Activated CD4-positive, alpha-beta memory T cell treated with anti-CD3 and anti-CD28 coated beads for 36 hours (primary cell): ENCODE data around the gene WDR86. TPM values are rescaled to one million over a fixed set of nuclear protein-coding genes. Genes with fewer than 3 reads are reported as not detected.

ENCODE experiments used
- CTCF ChIA-PET: fragments of 350-600 bp; sonication (Branson Sonifier 250); formaldehyde crosslinking; loops from one replicate; lab custom pipeline; 2021; ENCODE audit warnings: antibody characterized with exemption, inconsistent platforms; lab: Charles Lee
- POLR2A ChIA-PET: fragments of 350-600 bp; sonication (Branson Sonifier 250); formaldehyde crosslinking; loops from one replicate; lab custom pipeline; 2021; ENCODE audit warnings: antibody characterized with exemption; lab: Charles Lee
- DNase-seq: peaks from one replicate; pipeline ENCODE4 v3.0.0-alpha.2; 2020
- H3K27ac Mint-ChIP-seq: one replicate; pipeline ENCODE4 v1.8.0; 2021; ENCODE audit warnings: mixed read lengths
- H3K27me3 Mint-ChIP-seq: one replicate; pipeline ENCODE4 v1.8.0; 2021; ENCODE audit warnings: mixed read lengths
- H3K36me3 Mint-ChIP-seq: one replicate; pipeline ENCODE4 v1.8.0; 2021; ENCODE audit warnings: mixed read lengths
- H3K4me1 Mint-ChIP-seq: one replicate; pipeline ENCODE4 v1.8.0; 2021; ENCODE audit warnings: low read depth, mixed read lengths
- H3K4me3 Mint-ChIP-seq: one replicate; pipeline ENCODE4 v1.8.0; 2021; ENCODE audit warnings: mild to moderate bottlenecking, mixed read lengths
- H3K9me3 Mint-ChIP-seq: one replicate; pipeline ENCODE4 v1.8.0; 2021; ENCODE audit warnings: mixed read lengths
- intact Hi-C: fragments of 100-400 bp; cut with micrococcal nuclease; formaldehyde crosslinking; loops from one replicate; pipeline ENCODE4 v1.15.1; 2023
- total RNA-seq, 2 experiments: library from RNA; stranded (reverse); gene quantifications; one replicate each; pipeline ENCODE4 v1.2.3, GENCODE V29; 2021

Gene WDR86, protein sequence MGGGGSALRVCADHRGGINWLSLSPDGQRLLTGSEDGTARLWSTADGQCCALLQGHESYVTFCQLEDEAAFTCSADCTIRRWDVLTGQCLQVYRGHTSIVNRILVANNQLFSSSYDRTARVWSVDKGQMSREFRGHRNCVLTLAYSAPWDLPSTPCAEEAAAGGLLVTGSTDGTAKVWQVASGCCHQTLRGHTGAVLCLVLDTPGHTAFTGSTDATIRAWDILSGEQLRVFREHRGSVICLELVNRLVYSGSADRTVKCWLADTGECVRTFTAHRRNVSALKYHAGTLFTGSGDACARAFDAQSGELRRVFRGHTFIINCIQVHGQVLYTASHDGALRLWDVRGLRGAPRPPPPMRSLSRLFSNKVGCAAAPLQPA
- total RNA-seq: under 1 TPM; 0.17 to 0.43 TPM

- Mint-ChIP-seq H3K9me3 (no peaks in the 10 kb centered on the region), H3K4me1 (peaks cover 36% of the 10 kb centered on the region), H3K36me3 (no peaks in the 10 kb centered on the region), H3K4me3 (peak within 1 kb of the TSS; percentile 67), H3K27me3 (peaks cover 21% of the 10 kb centered on the region), H3K27ac (peak within 1 kb of the TSS; percentile 29)
- POLR2A ChIA-PET: interaction anchor here (0.5 kb wide), 1 partner anchor 321 kb away, joined by 3 read pairs; no protein-coding TSS in a partner anchor
- CTCF ChIA-PET: interaction anchor here (1.4 to 1.8 kb wide), 2 partner anchors 39 to 42 kb away, joined by 6 to 8 read pairs; no protein-coding TSS in a partner anchor
- no peak for DNase-seq
- intact Hi-C loops: no loop called here
These were observed at the start of gene WDR86 for GRCh38 chr7:151409667-151410404. TSS of gene WDR86 (minus strand) at chr7:151410038. CDS start at chr7:151409589, 449 bp downstream.

- Mint-ChIP-seq H3K4me3 (no peak overlapping the region), H3K27ac (no peak overlapping the region), H3K36me3 (peaks cover 3% of the 10 kb centered on the region), H3K9me3 (peaks cover 9% of the 10 kb centered on the region), H3K4me1 (peaks cover 8% of the 10 kb centered on the region), H3K27me3 (peaks cover 4% of the 10 kb centered on the region)
- POLR2A ChIA-PET: no interaction called here
- intact Hi-C loops: no loop called here
- CTCF ChIA-PET: interaction anchor here (2.7 kb wide), 1 partner anchor 9 kb away, joined by 10 read pairs; no protein-coding TSS in a partner anchor
- no peak for DNase-seq
These were observed 47.7 kb upstream of the WDR86 start for GRCh38 chr7:151457534-151457933.

DNA sequence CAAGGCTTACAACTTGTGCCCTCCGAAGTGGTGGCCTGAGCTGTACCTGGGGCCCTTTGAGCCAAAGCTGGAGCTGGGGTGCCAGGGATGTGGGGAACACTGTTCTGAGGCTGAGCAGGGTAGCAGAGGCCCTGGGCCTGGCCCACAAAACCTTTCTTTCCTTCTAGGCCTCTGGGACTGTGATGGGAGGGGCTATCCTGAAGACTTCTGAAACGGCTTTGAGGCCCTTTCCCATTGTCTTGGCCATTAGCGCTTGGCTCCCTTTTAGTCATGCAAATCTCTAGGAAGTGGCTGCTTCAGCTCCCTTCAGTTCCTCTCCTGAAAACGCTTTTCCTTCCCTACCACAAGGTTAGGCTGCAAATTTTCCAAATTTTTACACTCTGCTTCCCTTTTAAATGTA lies 46.9 kb upstream of the WDR86 start:
- CTCF ChIA-PET: interaction anchor here (2.7 kb wide), 1 partner anchor 9 kb away, joined by 10 read pairs; no protein-coding TSS in a partner anchor
- no peak for DNase-seq
- Mint-ChIP-seq H3K27me3 (peaks cover 4% of the 10 kb centered on the region), H3K9me3 (peaks cover 2% of the 10 kb centered on the region), H3K27ac (no peak overlapping the region), H3K4me1 (peaks cover 8% of the 10 kb centered on the region), H3K4me3 (no peak overlapping the region), H3K36me3 (no peaks in the 10 kb centered on the region)
- intact Hi-C loops: no loop called here
- POLR2A ChIA-PET: no interaction called here

DNA sequence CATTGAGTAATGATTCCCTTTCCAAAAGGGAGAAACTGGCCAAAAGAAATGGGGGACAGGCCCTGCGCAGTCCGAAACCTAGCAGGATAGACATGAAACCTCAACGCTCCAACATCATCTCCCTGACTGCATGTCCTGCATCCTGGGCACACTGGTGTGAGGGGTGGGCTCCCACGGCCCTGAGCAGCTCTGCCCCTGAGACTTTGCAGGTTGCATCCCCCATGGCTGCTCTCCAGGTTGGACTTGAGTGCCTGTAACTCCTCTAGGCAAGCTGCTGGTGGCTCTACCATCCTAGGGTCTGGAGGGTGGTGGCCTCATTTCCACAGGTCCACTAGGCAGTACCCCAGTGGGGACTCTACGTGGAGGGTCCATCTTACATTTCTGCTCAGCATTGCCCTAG lies 46.4 kb upstream of the WDR86 start:
- ChIA-PET POLR2A (no interaction called here), CTCF (interaction anchor here (1.6 to 2.7 kb wide), 2 partner anchors 8 to 88 kb away, joined by 5 to 10 read pairs; no protein-coding TSS in a partner anchor)
- Mint-ChIP-seq H3K4me3 (no peak overlapping the region), H3K9me3 (peaks cover 2% of the 10 kb centered on the region), H3K36me3 (no peaks in the 10 kb centered on the region), H3K27me3 (peaks cover 4% of the 10 kb centered on the region), H3K4me1 (peaks cover 8% of the 10 kb centered on the region), H3K27ac (no peak overlapping the region)
- DNase-seq: no peak
- intact Hi-C loops: no loop called here

GRCh38 chr7:151455690-151456089 lies 45.9 kb upstream of the WDR86 start:
- Mint-ChIP-seq H3K9me3 (no peaks in the 10 kb centered on the region), H3K27me3 (peaks cover 3% of the 10 kb centered on the region), H3K36me3 (no peaks in the 10 kb centered on the region), H3K4me3 (no peak overlapping the region), H3K27ac (no peak overlapping the region), H3K4me1 (peaks cover 8% of the 10 kb centered on the region)
- peak; percentile 30 for DNase-seq
- ChIA-PET POLR2A (no interaction called here), CTCF (interaction anchor here (1.6 kb wide), 1 partner anchor 87 kb away, joined by 5 read pairs; no protein-coding TSS in a partner anchor)
- intact Hi-C loops: no loop called here

DNA sequence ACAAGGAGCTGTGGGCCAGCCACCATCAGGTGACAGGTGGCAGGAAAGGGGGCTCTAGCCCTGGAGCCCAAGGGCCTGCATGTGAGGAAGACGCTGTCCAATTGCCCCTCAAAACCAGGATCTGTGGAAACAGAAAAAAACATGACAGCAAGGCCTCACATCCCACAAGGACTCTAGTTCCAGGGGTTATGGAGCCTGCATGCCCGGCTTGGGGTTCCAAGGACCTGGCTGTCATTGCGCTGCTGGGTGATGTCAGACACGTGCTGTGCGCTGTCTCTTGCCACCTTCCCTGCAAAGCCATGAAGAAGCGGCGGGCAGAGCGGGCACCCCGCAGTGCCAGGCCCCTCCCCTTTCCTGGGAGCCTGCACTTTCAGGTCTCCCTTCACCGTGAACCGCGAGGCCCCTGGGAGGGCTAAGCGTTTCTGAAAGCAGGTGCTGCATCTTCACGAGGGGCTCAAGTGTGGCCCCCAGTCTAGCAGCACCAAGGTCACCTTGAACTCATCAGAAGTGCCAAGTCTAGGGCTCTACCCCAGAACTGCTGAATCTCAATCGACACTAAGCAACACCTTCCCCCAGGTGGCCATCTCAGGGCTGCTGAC lies 45.2 kb upstream of the WDR86 start:
- Mint-ChIP-seq H3K27ac (no peak overlapping the region), H3K4me1 (peaks cover 8% of the 10 kb centered on the region), H3K27me3 (no peaks in the 10 kb centered on the region), H3K9me3 (no peaks in the 10 kb centered on the region), H3K36me3 (no peaks in the 10 kb centered on the region), H3K4me3 (no peak overlapping the region)
- intact Hi-C loops: no loop called here
- DNase-seq: no peak
- POLR2A ChIA-PET: no interaction called here
- CTCF ChIA-PET: interaction anchor here (1.6 kb wide), 1 partner anchor 87 kb away, joined by 5 read pairs; no protein-coding TSS in a partner anchor

DNA sequence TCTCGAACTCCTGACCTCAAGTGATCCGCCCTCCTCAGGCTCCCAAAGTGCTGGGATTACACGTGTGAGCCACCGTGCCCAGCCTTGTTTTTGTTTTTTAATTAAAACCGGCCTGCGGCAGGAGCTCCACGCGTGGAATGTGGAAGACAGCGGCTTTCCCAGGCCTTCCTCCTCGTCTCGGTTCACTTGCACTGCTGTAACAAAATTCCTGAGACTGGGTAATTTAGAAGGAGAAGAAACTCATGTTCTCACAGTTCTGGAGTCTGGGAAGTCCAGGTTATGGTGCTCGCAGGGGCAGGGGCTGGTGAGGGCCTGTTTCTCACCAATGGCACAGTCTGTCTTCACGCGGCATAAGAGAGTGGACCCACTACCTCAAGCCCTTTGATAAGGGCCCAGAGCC lies 44.5 kb upstream of the WDR86 start:
- CTCF ChIA-PET: interaction anchor here (0.8 to 14.5 kb wide), 2 partner anchors 58 to 85 kb away, joined by 3 to 384 read pairs; no protein-coding TSS in a partner anchor
- no peak overlapping the region for H3K27ac Mint-ChIP-seq
- no peak overlapping the region for H3K4me3 Mint-ChIP-seq
- intact Hi-C loops: no loop called here
- H3K4me1 Mint-ChIP-seq: peaks cover 12% of the 10 kb centered on the region
- peaks cover 2% of the 10 kb centered on the region for H3K27me3 Mint-ChIP-seq
- H3K9me3 Mint-ChIP-seq: no peaks in the 10 kb centered on the region
- DNase-seq: no peak
- no peaks in the 10 kb centered on the region for H3K36me3 Mint-ChIP-seq
- POLR2A ChIA-PET: no interaction called here

DNA sequence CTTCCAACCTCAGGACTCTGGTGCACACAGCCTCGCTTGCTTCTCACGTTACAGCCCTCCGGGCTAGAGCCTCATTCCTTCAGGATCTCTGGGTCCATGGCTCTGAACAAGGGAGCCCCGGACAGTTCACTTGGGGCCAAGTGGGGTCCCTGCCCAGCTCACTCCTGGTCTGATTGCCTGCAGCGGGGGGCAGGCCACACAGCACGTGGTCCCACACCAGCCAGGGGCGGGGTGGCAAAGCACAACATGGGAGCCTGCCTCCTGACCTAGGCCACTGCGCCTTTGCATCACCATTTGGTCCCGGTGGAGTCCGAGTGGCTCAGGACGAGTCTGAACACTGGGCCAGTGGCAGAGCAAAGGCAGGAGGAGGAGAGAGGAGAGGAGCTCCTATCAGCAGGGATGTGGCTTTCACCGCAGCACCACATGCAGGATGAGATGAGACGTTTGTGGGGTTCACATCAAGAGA lies 43.5 kb upstream of the WDR86 start:
- no peak overlapping the region for H3K4me3 Mint-ChIP-seq
- POLR2A ChIA-PET: no interaction called here
- no peaks in the 10 kb centered on the region for H3K36me3 Mint-ChIP-seq
- H3K9me3 Mint-ChIP-seq: no peaks in the 10 kb centered on the region
- peaks cover 2% of the 10 kb centered on the region for H3K27me3 Mint-ChIP-seq
- intact Hi-C loops: no loop called here
- no peak overlapping the region for H3K27ac Mint-ChIP-seq
- DNase-seq: no peak
- CTCF ChIA-PET: interaction anchor here (14.5 kb wide), 1 partner anchor 84 kb away, joined by 384 read pairs; no protein-coding TSS in a partner anchor
- H3K4me1 Mint-ChIP-seq: peaks cover 12% of the 10 kb centered on the region

DNA sequence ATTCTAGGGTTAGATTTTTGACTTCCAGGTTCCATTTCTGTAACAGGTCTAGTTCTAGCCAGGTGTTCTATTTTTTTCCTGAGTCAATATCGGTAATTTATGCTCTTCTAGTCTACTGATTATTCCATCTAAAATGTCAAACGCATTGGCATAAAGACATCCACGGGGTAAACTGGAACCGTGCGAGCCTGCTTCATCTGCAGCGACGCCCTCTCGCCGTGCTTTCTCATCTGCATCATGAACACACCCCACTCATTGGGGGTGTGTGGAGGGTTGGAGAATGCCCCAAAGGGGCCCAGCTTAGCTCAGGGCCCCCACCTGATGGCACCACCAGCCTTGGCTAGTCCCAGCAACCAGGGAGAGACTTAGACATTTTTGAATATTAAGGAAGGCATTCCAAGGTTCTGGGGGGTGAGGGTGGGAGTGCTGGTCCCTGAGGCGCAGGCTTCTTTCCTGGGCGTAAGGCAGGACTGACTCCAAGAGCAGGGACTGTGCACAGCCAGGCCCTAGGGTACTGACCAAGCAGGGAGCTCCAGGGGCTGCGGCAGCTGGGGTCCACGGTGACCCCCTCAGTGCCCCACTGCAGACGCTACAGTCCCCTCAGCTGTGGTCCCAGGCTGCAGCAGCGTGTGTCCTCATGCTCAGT lies 43.0 kb upstream of the WDR86 start:
- DNase-seq: no peak
- H3K27ac Mint-ChIP-seq: no peak overlapping the region
- no peaks in the 10 kb centered on the region for H3K36me3 Mint-ChIP-seq
- H3K27me3 Mint-ChIP-seq: peaks cover 2% of the 10 kb centered on the region
- POLR2A ChIA-PET: no interaction called here
- CTCF ChIA-PET: interaction anchor here (14.5 kb wide), 1 partner anchor 84 kb away, joined by 384 read pairs; no protein-coding TSS in a partner anchor
- H3K9me3 Mint-ChIP-seq: no peaks in the 10 kb centered on the region
- peaks cover 12% of the 10 kb centered on the region for H3K4me1 Mint-ChIP-seq
- no peak overlapping the region for H3K4me3 Mint-ChIP-seq
- intact Hi-C loops: no loop called here

DNA sequence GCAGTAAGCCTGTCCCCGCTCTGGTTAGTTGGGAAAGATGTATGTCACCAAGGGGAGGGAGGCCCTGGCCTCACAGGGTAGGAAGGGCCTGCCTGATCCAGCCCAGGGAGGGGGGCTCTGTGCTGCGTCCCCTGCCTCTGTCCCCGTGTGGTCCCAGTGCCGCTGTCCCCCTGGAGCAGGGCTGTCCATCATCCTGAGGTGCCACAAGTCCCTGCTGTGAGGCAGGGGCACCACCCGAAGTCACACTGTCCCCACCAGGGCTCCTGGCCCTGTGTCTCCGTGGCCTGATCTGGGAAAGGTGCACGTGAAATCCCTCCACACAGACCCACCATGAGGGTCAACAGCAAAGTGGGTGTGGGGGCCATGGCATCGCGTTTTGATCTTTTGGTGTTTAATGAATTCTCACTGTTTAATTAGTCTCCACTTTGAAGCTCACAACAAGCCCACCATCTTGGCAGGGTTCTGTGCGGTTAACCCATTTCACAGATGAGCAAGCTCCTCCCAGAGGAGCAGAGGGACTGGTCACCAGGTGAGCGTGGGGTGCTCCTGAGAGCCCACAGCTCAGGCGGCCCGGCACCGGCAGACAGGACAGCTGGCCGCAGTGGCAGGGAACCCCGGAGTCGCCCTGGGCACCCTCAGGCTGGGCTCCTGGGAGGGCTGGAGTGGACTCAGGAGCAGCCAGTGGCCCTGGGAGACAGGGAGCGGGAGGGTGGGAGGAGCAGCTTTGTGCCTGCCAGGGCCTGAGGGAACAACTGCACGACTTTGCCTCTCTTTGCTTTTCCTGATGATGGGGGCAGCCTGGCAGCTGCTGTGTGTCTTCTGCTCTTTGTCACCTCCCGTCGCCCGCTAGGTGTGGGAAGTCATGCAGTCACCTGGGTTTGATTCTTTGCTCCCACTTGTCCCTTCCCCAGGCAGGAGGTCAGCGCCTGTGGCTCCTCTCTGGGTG lies 42.1 kb upstream of the WDR86 start:
- POLR2A ChIA-PET: no interaction called here
- CTCF ChIA-PET: interaction anchor here (0.8 to 14.5 kb wide), 2 partner anchors 83 to 137 kb away, joined by 3 to 384 read pairs; no protein-coding TSS in a partner anchor
- Mint-ChIP-seq H3K27me3 (peaks cover 2% of the 10 kb centered on the region), H3K4me1 (peaks cover 7% of the 10 kb centered on the region), H3K4me3 (no peak overlapping the region), H3K27ac (no peak overlapping the region), H3K9me3 (no peaks in the 10 kb centered on the region), H3K36me3 (no peaks in the 10 kb centered on the region)
- intact Hi-C loops: no loop called here
- no peak for DNase-seq
